Adrenal gland (tissue), 12 donors: ENCODE results near the gene RASGRP2. TPM values are rescaled to one million over a fixed set of nuclear protein-coding genes. Genes with fewer than 3 reads are reported as not detected.

Experiments
- DNase-seq, 7 donors: peaks; one replicate each; pipeline ENCODE4 v3.0.0-alpha.2; 2019 to 2020
- H3K27ac ChIP-seq, 5 donors: fragments of 200-600 bp; sonication (generic) in 4 of 5; 1 replicate in 3 of 5; 2 replicates in 2 of 5; pipeline versions ENCODE4 v1.5.1 to v1.8.0; 2016 to 2020; ENCODE audit warnings: mild to moderate bottlenecking in 1 of 5
- H3K27me3 ChIP-seq: fragments of 200-600 bp; 2 replicates; pipeline ENCODE4 v1.8.0; 2021
- H3K36me3 ChIP-seq, 2 donors: fragments of 200-600 bp; replicated peaks in 1 of 2; 1 replicate in 1 of 2; 2 replicates in 1 of 2; pipeline versions ENCODE4 v1.5.1 to v1.8.0; 2018 to 2022
- H3K4me1 ChIP-seq, 2 donors: fragments of 200-600 bp; replicated peaks in 1 of 2; 1 replicate in 1 of 2; 2 replicates in 1 of 2; pipeline versions ENCODE4 v1.5.1 to v1.8.0; 2018 to 2021
- H3K4me3 ChIP-seq, 4 donors: fragments of 200-600 bp; sonication (generic) in 3 of 4; one replicate each; pipeline ENCODE4 v1.5.1; 2016 to 2018
- H3K9me3 ChIP-seq, 3 donors: fragments of 200-600 bp; sonication (generic) in 1 of 3; replicated peaks in 1 of 3; 1 replicate in 2 of 3; 2 replicates in 1 of 3; pipeline versions ENCODE4 v1.5.1 to v1.8.0; 2016 to 2021
- POLR2A ChIP-seq, 2 donors: fragments of 450-650 bp; IDR thresholded peaks; one replicate each; pipeline ENCODE4 v1.6.1; 2017; ENCODE audit warnings: antibody characterized with exemption in 2 of 2, mild to moderate bottlenecking in 2 of 2, moderate library complexity in 1 of 2
- WGBS, 4 donors: extraction: QIAGEN DNeasy Blood & Tissue Kit in 2 of 4; methylation state at CpG; one replicate each; pipeline versions ENCODE4 v1.1.5 to v1.1.7; 2013 to 2017; 5-methylcytosine and 5-hydroxymethylcytosine counted together
- intact Hi-C, 2 donors: fragments of 100-400 bp; cut with DNase I; formaldehyde crosslinking; loops; one replicate each; pipeline versions ENCODE4 v1.14.1 to v1.15.0; 2022 to 2023
- polyA plus RNA-seq, 3 donors: library from polyadenylated mRNA; stranded (reverse); fragments of 200-250 nt in 2 of 3; fragments of 350-450 nt in 1 of 3; fragmentation: Illumina TruSeq in 1 of 3; extraction: RNeasy Lipid Tissue Mini Kit (QIAGEN cat#74804) in 1 of 3; gene quantifications; one replicate each; pipeline ENCODE4 v1.2.3, GENCODE V29; 2013 to 2014
- total RNA-seq, 9 donors: library from RNA; depleted of rRNA in 4 of 9; stranded (reverse); fragments of >200 nt in 4 of 9; fragments of 120-200 nt in 1 of 9; fragmentation: NEBNext Ultra II Directional in 1 of 9; extraction: Animal tissue kit (Norgen Biotek cat#: 25700) in 1 of 9; gene quantifications; one replicate each; pipeline versions ENCODE4 v1.1.0 to v1.2.4, GENCODE V29; 2013 to 2023
- TF ChIP-seq, protein P1 (sequence below), 6 experiments: fragments of 450-650 bp in 4 of 6; fragments of 200-600 bp in 2 of 6; sonication (generic) in 1 of 6; IDR thresholded peaks; 1 replicate in 5 of 6; 2 replicates in 1 of 6; pipeline versions ENCODE4 v1.5.1 to v1.8.0; 2016 to 2021; ENCODE audit warnings: antibody characterized with exemption in 6 of 6, mild to moderate bottlenecking in 2 of 6, moderate library complexity in 1 of 6
- donor health status: healthy with polysubstance abuse.
- donor health status: Bipolar disorder and iron deficiency.
- donor health status: DM: yes; HTN: yes; CAD: no.
- donor health status: DM: no; HTN: no; CAD: no.
- donor health status: DM: no; HTN: no; CAD: no.
- donor health status: DM: yes; HTN: yes; CAD: no.

RASGRP2 gene
- total and polyA plus RNA-seq, 12 donors, result 3.6 to 81.9 (median 12.3) TPM

DNA sequence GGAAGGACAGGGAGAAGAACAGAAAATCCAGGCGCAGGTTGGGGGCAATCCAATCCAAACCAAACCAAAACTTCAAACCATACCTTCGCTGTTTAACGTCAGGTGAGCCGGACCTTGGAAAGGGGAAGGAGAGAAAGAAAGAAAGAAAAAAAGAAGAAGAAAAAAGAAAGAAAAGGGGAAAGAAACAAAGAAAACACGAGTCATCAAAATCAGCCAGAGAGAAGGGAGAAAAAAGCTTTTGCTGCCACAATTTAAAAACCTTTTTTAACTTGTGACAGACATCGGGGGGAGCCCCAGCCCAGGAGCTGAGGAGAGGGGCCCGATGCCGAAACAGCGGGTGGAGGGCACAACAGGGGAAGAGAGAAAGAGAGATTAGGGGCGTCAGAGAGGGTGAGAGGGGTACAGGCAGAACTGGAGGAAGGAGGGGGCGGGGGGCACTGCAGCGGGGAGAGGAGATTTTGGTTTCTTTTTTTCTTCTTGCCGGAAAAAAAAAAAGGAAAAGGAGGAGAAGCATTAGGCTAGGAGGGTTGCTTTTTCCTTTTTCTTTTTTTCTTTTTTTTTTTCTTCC lies 51.1 kb downstream of the RASGRP2 start:
- WGBS, 4 donors, result 31 to 40% (median 35%) methylated on average over 13 of the region's 13 CpGs
- TF ChIP-seq, protein P1, sequence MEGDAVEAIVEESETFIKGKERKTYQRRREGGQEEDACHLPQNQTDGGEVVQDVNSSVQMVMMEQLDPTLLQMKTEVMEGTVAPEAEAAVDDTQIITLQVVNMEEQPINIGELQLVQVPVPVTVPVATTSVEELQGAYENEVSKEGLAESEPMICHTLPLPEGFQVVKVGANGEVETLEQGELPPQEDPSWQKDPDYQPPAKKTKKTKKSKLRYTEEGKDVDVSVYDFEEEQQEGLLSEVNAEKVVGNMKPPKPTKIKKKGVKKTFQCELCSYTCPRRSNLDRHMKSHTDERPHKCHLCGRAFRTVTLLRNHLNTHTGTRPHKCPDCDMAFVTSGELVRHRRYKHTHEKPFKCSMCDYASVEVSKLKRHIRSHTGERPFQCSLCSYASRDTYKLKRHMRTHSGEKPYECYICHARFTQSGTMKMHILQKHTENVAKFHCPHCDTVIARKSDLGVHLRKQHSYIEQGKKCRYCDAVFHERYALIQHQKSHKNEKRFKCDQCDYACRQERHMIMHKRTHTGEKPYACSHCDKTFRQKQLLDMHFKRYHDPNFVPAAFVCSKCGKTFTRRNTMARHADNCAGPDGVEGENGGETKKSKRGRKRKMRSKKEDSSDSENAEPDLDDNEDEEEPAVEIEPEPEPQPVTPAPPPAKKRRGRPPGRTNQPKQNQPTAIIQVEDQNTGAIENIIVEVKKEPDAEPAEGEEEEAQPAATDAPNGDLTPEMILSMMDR (IDR thresholded peaks at IDR 0.05), result no peak
- no peak for TF ChIP-seq POLR2A (IDR thresholded peaks at IDR 0.05)

DNA sequence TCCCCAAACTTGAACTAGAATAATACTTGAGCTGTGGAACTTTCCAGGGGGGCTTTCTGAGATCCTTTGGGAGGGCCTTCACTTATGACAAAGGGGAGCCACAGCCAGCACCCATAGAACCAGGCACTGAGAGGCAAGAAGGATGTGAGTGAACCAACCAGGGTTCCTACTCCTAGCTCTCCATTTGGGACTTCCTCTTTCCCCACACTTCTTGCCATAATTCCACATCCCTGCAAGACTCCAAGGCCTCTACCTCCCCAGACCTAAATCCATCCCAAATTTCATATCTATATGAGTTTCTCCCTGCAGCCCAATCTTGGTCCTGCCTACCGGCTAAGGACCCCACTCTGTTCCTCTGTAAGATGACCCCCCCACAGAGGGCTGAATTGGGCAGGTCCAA lies 52.4 kb downstream of the RASGRP2 start:
- intact Hi-C loops, result no loop called here
- no peak for TF ChIP-seq POLR2A (IDR thresholded peaks at IDR 0.05)
- TF ChIP-seq, protein P1 (IDR thresholded peaks at IDR 0.05), result no peak
- Histone ChIP-seq H3K4me1 (peaks cover 0 to 18% of the 10 kb centered on the region in 2 donors), H3K4me3 (no peak overlapping the region), H3K36me3 (no peaks in the 10 kb centered on the region), H3K9me3 (no peaks in the 10 kb centered on the region), H3K27ac (no peak overlapping the region), H3K27me3 (no peaks in the 10 kb centered on the region)
- 90 to 100% (median 95%) methylated on average over 1 of the region's 1 CpG for whole genome bisulfite sequencing, 4 donors
- no peak for DNase-seq

More for the DNA sequence above, 51.1 kb downstream of the RASGRP2 start:
- Histone ChIP-seq H3K4me3 (no peak overlapping the region), H3K36me3 (no peaks in the 10 kb centered on the region), H3K27me3 (no peaks in the 10 kb centered on the region), H3K4me1 (peaks cover 0 to 11% of the 10 kb centered on the region in 2 donors), H3K9me3 (no peaks in the 10 kb centered on the region), H3K27ac (no peak overlapping the region)
- DNase-seq, result no peak
- intact Hi-C loops, result no loop called here

DNA sequence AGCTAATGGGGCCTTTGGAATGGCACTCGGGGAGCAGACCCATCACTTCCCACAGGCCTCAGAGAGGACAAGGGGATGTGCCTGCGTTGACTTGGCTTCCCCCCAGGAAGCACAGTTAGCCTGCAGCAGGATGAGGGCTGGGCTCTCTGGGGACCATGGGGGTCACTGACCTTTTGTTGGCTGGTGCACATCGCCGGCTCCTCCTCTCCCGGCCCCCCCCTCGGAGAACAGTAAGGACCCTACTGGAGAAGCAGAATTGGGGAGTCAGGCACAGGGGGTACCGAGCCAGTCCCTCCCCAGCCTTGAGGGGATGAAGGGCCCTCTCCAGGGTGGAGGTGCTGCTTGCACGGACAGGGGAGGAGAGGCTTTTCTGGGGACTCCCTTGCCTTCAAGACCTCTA lies 53.7 kb downstream of the RASGRP2 start:
- TF ChIP-seq, protein P1 (IDR thresholded peaks at IDR 0.05), result no peak
- no peak for TF ChIP-seq POLR2A (IDR thresholded peaks at IDR 0.05)
- DNase-seq, result no peak
- 59 to 86% (median 65%) methylated on average over 3 to 8 of the region's 8 CpGs for WGBS, 4 donors

DNA sequence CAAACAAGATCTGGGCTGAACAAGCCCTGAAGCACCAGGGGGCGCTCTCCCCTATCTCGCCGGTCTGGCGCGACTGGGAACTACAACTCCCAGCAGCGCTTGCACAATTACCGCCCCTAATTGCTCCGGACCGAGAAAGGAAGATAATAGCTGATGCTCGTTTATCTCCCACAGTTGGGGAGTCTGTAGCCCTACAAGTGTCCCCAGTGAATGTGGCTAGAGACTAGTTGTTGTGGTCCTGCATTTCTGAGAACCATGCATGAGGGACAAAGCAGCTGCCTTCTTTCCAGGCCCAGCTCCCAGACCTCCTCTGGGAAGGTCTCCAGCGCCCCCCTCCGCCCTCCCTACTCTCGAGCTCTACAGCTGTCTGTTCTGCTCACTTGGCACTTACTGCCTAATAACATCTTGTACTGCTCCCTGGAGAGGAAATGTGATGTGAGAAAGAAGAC lies 55.4 kb downstream of the RASGRP2 start:
- peak overlapping the region in 1 of 4 donors; percentile 44 for H3K4me3 ChIP-seq
- H3K36me3 ChIP-seq, result no peaks in the 10 kb centered on the region
- no peaks in the 10 kb centered on the region for H3K9me3 ChIP-seq
- TF ChIP-seq POLR2A (IDR thresholded peaks at IDR 0.05), result no peak
- TF ChIP-seq, protein P1 (IDR thresholded peaks at IDR 0.05), result peak; percentile 78 to 98 (median 94)
- intact Hi-C loops, result loop anchor here in 1 of 2 donors (5.0 kb wide), 1 partner anchor 34 kb away; the partner anchor contains the start of gene NRXN2
- WGBS, 4 donors, result 1 to 6% (median 2%) methylated on average over 10 to 13 of the region's 13 CpGs
- no peaks in the 10 kb centered on the region for H3K27me3 ChIP-seq
- H3K4me1 ChIP-seq, result peaks cover 0 to 18% of the 10 kb centered on the region in 2 donors
- H3K27ac ChIP-seq, result peak overlapping the region in 2 of 5 donors; percentile 31 to 56
- peak; percentile 85 to 94 (median 90) for DNase-seq

More for the DNA sequence above, 53.7 kb downstream of the RASGRP2 start:
- Histone ChIP-seq H3K9me3 (no peaks in the 10 kb centered on the region), H3K27me3 (no peaks in the 10 kb centered on the region), H3K36me3 (no peaks in the 10 kb centered on the region), H3K27ac (no peak overlapping the region), H3K4me3 (no peak overlapping the region), H3K4me1 (peaks cover 0 to 18% of the 10 kb centered on the region in 2 donors)
- intact Hi-C loops, result no loop called here
